Cardiac fibroblast (primary cell): ENCODE data around the gene NPR3.
A peak's percentile ranks its signal among the peaks of the same experiment; 100 is the strongest.

Experiments used
- DNase-seq, 2 donors: peaks; one replicate each; pipeline versions ENCODE4 v3.0.0 to v3.0.0-alpha.2; 2010; ENCODE audit warnings: low read depth in 2 of 2
- H3K4me3 ChIP-seq, 2 donors: replicated peaks in 1 of 2; 1 replicate in 1 of 2; 2 replicates in 1 of 2; pipeline ENCODE4 v1.5.1; 2011; ENCODE audit warnings: low read depth in 2 of 2, low read length in 2 of 2, mild to moderate bottlenecking in 2 of 2, moderate library complexity in 1 of 2
- TF ChIP-seq, protein P1 (sequence below): IDR thresholded peaks from one replicate; pipeline ENCODE4 v1.5.1; 2011; ENCODE audit warnings: low read depth, mild to moderate bottlenecking, low read length, inconsistent platforms

Gene NPR3

DNA sequence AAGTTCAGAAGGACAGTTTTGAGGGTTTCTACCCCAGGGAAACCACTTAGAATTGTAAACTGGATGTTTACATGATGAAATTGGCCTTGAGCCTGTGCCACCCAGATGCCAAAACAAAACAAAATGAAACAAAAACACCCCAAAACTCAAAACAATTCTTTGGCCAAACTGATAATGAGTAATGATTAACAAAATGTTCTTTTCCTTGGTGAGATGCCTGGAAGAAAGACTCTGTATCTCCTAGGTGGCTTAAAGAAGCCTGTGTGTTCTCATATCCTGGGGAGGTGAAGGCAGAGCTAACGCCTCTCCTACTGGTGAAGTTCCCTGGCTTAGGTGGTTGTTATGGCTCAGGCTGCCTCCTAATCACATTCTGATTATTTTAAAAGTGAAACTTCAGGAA lies 120.5 kb downstream of the NPR3 start:
- TF ChIP-seq, protein P1, sequence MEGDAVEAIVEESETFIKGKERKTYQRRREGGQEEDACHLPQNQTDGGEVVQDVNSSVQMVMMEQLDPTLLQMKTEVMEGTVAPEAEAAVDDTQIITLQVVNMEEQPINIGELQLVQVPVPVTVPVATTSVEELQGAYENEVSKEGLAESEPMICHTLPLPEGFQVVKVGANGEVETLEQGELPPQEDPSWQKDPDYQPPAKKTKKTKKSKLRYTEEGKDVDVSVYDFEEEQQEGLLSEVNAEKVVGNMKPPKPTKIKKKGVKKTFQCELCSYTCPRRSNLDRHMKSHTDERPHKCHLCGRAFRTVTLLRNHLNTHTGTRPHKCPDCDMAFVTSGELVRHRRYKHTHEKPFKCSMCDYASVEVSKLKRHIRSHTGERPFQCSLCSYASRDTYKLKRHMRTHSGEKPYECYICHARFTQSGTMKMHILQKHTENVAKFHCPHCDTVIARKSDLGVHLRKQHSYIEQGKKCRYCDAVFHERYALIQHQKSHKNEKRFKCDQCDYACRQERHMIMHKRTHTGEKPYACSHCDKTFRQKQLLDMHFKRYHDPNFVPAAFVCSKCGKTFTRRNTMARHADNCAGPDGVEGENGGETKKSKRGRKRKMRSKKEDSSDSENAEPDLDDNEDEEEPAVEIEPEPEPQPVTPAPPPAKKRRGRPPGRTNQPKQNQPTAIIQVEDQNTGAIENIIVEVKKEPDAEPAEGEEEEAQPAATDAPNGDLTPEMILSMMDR: no peak
- H3K4me3 ChIP-seq: no peak overlapping the region
- peak in 1 of 2 donors; percentile 55 for DNase-seq

DNA sequence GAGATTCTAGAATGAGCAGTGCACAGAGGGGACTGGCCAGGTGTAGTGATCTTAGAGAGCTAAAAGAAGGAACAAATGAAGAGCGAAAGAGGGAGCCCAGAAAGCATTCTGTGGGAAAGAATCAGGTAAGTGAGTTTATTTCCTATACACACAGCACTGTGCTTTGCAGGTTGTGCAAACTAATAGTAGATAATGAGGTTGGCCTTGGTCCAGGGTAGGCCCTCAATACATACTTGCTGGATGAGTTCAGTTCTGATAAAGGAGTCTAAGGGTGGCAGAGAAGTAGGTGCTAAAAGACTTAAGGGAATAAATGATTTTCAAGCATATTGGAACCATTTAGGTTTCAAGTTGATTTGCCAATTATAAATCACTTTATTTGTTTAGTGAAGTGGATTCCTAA lies 122.0 kb downstream of the NPR3 start:
- TF ChIP-seq, protein P1: no peak
- H3K4me3 ChIP-seq: no peak overlapping the region
- no peak for DNase-seq

DNA sequence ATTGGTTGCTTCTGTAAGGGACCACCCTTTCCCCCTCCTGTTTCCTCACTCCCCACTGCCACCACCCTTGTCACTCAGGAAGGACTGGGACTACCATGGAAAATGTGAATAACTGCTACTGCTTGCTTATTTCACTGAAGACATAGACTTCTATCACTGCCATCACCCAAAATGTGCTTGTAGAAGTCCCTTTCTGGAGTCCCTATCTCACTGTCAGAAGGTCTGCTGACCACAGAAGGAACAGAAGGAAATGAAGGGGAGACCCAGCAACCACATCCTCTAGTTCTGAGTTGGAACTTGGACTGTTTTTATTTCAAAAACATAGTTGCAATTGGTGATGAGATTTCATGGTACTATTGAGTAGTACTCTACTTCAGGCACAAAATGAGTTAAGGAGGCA lies 122.5 kb downstream of the NPR3 start:
- no peak overlapping the region for H3K4me3 ChIP-seq
- DNase-seq: no peak

DNA sequence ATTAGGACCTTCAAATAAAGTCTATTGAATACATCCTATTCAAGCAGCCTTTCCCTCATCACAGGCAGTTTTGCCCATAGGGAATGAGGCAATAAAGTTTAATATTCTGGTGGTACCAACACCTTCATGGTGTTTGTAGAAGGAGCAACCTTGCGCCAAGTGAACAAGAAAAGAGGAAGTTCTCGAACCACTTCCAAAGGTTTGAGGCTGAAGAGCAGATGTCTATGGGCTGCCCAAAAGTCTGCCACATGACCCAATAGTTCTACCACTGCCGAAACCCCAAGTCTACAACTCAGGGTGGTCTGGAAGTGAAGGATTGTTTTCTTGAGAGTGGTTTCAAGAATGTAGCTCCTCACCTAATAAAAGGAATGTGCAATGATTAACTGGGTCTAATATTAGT lies 123.1 kb downstream of the NPR3 start:
- no peak overlapping the region for H3K4me3 ChIP-seq
- TF ChIP-seq, protein P1: no peak
- no peak for DNase-seq

More for the DNA sequence above, 122.5 kb downstream of the NPR3 start:
- TF ChIP-seq, protein P1: no peak

DNA sequence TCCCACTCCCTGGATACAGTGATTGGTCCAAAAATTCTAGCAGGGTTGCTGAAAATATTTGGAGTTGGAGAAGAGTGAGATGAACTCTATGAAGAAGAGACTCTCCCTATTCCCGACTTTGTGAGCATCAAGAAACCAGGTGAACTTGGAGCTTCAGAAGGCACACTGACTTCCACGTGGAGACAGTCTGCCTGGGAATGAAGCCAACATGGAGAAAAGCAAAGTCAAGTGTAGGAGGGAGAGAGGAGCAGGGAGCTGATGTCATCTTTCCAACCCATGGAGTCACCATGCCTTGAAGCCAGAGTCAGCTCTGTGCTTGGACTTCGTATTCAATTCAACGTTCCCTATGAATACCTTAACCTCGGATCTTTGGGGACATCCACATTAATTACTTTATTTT lies 125.1 kb downstream of the NPR3 start:
- TF ChIP-seq, protein P1: no peak
- no peak overlapping the region for H3K4me3 ChIP-seq
- DNase-seq: peak in 1 of 2 donors; percentile 32

DNA sequence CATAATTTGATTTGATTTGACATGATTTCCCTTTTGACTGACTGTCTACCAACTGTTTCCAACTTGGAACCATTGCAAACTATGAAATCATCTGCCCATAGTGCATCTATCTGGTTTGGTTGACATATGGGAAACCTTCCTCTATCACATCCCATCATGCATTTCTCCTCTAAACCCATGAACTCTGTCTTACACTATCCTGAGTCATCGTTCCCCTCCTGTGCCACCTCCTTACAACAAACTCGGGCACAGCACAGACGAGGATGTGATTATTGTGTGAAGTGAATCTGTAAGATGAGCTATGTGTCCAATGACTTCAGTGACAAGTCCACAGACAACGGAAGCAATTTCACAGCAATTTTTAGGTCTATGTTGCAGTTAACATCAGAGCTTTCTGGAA lies 126.1 kb downstream of the NPR3 start:
- peak in 1 of 2 donors; percentile 31 for DNase-seq
- no peak overlapping the region for H3K4me3 ChIP-seq
- TF ChIP-seq, protein P1: no peak

DNA sequence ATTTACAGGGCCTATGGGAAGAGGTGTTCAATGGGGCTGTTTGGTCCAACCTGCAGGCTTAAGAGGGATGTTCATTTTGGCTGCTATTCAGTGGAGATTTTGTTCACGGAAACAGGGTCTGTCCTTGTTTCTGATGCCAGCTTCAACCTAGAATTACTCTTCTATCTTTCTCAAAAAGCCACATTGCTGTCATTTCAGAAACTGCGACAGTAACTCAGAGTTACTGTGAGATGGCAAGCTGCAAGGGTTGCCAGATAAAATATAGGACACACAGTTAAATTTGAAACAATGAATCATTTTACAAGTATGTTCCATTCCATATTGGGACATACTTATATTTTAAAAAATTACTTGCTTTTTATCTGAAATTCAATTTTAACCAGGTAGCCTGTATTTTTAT lies 128.0 kb downstream of the NPR3 start:
- no peak for DNase-seq
- TF ChIP-seq, protein P1: no peak
- no peak overlapping the region for H3K4me3 ChIP-seq
